CD1c-positive myeloid dendritic cell (primary cell): ENCODE data around the gene CHST13.

Experiments used
- DNase-seq: peaks from one replicate; pipeline ENCODE4 v3.0.0-alpha.2; 2016; ENCODE audit errors: extremely low spot score

CHST13 gene

DNA sequence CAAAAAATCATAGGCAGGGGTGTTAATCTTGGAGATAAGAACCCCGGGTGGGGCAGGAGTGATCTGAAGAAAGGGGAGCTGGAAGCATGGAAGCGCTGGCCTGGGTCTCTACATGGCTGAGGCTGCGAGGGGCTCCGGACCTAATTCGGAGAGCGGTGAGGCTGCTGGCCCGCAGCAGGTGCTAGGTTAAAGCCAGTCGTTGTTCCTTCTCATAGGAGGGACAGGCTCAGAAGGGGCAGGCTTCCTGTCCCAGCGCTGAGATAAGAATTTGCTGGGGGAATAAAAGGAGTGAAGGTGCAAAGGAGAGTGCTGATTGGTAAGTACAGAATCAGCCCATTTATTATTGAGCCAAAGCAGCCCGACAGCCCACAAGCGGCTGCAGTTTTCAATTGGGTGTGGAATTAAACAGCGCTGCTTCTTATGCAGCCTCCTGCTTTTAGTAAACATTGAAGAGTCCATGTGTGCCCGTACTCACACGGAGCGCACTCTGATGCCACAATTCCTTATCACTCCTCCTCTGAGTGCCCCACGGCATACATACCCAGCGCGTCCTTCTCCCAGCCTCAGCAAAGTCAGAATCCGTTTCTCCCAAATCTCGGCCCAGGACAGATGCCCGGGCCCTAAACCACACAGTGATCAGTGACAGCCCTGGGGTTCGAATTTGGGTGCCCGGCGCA, 17.1 kb downstream of the CHST13 start:
- DNase-seq, result no peak

DNA sequence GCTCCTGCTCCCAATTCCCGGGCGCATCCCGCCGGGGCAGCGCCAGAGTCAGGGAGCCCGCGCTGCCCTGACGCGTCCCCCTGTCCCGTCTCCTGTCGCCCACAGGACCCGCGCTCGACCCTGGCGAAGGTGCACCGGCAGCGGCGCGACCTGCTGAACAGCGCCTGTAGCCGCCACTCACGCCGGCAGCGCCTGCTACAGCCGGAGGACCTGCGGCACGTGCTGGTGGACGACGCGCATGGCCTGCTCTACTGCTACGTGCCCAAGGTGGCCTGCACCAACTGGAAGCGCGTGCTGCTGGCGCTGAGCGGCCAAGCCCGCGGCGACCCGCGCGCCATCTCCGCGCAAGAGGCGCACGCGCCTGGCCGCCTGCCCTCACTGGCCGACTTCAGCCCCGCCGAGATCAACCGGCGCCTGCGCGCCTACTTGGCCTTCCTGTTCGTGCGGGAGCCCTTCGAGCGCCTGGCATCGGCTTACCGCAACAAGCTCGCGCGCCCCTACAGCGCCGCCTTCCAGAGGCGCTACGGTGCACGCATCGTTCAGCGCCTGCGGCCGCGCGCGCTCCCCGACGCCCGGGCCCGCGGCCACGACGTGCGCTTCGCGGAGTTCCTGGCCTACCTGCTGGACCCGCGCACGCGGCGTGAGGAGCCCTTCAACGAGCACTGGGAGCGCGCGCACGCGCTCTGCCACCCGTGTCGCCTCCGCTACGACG, 17.8 kb downstream of the CHST13 start:
- DNase-seq, result no peak

DNA sequence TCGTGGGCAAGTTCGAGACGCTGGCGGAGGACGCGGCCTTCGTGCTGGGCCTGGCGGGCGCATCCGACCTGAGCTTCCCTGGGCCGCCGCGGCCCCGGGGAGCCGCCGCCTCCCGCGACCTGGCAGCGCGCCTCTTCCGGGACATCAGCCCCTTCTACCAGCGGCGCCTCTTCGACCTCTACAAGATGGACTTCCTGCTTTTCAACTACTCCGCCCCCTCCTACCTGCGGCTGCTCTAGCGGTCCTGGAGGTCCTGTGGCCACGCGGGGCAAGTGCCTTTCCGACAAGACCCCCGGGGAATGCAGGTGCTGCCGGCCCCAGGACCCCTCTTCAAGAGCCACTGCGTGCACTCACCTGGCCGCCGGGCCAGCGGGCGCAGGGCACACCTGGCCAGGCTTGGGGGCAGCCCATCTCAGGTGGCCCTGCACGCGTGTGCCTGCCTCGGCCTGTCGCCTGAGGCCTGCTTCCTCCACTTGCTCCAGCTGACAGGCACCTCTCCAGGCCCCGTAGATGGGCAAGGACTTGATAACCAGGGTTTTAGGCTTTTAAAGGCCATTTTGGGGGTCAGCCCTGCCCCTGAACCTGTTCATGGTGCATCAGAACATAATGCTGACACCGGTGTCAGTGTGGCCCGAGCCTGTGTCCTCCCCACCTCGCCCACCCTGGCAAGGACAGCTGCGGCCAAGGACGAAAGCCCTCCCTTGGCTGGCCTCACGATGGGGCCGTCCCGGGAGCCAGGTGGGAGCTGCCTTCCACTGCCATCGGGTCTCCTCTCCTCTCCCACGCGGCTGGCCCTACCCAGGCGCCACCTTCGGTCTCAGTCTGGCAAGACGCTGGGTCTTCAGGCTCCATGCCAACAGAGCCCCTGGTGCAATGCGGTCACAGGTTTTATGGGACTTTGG, 18.6 kb downstream of the CHST13 start:
- no peak for DNase-seq

DNA sequence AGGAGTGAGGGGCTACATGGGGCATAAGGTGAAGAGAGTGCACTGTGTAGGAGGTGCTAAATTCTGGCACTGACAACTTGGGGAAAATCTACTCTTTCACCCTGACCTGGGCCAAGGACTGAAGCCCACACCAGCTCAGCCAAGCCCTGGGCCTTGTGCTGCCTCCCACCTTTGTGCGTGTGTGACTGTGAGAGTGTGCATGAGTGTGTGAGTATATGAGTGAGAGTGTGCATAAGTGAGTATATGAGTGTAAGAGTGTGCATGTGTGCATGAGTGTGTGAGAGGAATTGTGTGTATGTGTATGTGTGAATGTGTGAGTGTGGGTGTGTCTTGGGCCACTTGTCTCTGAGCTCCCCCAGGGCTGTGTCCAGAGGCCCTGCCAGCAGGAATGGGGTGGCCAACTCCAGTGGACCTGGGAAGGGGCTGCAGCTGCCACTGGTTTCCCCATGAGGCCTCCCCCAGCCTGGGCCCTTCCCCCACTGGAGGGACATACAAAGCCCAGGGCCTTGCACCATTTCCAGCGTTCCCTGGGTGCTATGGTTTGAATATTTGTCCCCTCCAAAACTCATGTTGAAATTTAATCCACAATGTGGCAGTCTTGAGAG, 19.6 kb downstream of the CHST13 start:
- DNase-seq, result no peak

DNA sequence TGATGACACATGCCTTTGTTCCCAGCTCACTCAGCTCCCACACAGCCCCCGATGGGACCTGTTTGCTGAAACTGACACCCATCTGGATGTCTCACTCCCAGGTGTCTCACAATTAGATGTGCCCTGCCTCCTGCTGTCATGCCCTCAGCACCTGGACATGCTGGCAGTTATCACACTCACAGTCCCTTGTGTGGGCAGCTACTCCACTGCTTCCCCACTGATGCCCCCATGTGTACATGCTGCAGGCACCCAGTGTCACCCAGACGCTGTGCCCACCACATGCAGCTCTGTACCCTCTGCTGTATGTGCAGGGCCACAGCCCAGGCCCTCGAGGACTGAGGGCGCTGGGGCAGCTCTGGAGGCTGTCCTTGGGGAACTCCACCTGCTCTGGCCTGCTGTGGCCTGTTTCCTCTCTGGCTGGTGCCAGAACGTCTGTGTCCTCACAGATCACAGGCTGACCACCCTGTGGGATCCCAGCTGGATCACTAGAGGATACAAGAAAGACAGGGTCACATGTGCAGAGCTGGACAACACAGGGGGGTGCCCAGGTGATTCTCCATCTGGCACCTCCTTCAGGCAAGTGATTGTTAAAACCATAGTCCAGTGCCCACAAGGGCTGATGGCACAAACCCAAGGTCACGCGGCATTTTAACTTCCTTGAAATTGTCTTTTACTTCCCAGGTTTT, 20.8 kb downstream of the CHST13 start:
- no peak for DNase-seq

DNA sequence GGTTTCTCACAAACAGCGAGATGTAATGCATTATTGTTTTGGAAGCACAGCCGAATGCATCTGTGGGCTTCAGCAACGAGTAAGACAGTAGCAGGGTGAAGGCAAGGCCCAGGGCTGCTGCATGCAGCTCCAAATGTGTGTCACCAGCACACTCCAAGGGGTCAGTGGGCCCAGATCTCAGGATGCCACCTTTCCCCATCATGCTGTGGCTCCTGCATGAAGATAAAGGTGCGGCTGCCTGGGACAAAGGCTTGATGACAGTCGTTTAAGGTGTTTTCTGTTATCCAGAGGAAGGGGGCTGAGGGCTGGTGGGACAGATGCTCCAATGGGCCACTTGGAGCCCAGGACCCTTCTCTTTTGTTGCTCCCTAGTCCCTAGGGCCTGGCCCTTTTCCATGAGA, 21.6 kb downstream of the CHST13 start:
- DNase-seq, result no peak

DNA sequence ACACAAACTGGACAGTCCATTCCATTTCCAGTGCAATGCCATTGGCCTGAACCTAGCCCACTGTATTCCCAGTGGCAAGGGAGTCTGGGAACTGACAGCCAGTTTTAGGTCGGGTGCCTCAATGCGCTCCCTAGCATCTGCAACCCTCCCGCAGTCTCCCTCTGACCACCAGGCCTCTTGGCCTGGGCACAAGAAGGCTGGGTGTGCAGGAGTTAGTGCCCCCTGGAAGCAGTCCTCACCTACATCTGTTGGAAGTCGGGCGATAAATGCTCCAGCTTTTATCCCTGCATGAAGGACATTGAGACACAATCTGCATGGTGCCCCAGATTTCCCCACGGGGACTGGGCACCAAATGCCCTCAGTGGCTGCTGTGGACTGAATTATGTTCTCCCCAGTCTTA, 22.1 kb downstream of the CHST13 start:
- no peak for DNase-seq

DNA sequence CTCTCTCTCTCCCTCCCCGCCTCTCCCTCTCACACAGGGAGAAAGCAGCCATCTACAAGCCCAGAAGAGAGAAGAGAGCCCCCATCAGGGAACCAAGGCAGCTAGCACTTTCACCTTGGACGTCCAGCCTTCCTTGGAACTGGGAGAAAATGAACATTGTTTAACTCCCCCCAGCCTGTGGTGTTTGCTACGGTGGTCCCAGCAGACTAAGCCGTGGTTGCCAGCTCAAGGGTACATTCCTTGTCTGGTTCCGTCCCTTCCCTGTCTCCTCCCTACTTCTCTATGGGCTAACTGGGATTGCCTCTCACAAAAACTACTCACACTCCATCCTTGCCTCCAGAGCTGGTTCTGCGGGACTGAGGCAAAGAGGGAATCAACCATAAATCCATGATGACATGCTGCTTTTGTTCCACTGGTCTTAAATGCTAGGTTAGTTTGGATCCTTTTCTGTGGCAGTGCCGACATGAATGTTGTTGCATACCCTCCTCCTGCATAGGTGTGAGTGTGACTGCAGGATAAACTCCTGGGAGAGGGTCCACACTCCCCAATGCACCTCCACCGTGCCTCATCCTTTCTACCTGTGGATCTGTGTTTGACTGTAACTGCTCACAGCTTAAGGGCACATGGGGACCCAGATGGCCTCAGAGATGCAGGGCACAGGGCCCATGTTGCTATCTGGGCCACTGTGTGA, 22.7 kb downstream of the CHST13 start:
- DNase-seq, result no peak

DNA sequence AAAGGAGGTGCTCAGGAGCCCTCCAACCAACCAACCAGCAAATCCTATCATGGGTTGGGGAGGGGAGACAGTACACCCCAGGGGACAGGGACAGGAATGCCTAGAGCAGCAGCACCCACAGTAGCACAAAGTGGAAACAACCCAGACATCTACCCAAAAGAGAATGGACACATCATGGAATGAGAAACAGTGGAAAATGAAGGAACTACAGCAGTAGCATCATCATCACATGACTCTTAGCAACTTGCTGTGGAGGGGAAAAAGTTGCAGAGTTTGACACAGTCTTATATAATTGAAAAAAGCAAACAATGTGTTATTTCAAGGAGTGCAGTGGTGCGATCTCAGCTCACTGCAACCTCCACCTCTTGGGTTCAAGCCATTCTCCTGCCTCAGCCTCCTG, 23.8 kb downstream of the CHST13 start:
- DNase-seq, result peak; percentile 41

DNA sequence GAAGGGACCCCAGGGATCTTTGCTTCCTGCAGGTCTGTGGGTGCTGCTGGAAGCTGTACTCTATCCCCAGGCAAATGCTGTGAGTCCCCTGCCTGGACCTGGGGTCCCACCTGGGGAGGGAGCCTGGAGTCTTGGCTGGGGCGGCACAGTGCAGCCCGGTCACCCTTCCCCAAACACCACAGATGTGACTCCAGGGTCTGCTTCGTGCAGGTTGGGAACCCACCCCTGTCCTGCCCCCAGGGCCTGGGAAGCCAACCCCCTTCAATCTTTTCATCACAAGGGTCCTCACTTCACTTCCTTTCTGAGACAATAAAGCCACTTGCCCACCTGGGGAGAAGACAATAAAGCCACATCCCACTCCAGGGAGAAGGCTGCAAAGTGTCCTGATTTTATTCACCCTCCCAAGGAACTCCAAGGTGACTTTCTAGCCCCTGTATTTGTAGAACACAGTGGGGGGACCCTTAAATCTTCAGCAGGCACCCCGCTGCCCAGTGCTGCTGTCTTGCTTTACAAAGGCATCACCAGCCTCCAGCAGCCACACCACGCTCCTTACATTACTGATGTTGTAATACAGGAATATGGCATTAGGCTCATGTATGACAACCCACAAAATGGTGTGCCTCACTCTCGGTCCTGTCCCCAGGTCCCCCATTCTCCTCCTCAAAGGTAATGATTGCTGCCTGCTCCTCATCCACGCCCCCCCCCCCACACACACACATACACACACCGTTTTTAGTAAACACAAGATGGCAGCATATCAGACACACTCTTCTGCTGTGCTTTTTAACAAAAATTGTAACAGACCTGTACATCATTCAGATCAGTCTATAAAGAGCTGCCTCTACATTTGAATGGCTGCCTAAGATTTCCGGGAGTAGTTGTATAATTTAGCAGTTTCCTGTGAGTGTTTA, 24.9 kb downstream of the CHST13 start:
- no peak for DNase-seq

DNA sequence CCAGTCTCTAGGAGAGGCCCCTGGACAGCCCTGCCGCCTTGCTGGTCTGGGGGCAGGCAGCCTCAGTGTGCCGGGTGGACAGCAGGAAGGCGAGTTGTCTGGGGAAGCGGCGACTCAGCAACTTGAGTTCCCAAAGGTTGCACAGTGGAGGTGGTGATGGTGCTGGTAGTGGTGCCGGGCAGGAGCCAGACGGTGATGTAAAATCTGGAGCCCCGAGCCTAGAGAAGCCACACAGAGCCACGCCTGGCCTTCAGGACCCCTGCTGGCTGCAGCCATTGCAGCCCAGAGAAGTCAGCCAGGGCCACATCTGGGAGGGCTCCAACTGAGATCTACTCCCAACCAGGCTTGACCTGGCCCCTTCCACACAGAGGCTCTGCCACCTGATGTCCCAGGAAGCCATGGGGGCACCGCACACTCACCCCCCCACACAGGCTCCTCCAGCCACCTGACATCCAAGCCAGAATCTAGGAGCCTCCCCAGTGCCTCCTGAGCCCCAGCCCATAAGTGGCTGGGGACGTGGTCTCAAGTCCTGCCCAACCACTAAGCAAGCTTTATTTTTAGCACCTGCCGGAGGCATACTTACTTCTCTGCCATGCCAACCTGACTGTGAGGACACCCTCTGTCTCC, 26.0 kb downstream of the CHST13 start:
- no peak for DNase-seq

DNA sequence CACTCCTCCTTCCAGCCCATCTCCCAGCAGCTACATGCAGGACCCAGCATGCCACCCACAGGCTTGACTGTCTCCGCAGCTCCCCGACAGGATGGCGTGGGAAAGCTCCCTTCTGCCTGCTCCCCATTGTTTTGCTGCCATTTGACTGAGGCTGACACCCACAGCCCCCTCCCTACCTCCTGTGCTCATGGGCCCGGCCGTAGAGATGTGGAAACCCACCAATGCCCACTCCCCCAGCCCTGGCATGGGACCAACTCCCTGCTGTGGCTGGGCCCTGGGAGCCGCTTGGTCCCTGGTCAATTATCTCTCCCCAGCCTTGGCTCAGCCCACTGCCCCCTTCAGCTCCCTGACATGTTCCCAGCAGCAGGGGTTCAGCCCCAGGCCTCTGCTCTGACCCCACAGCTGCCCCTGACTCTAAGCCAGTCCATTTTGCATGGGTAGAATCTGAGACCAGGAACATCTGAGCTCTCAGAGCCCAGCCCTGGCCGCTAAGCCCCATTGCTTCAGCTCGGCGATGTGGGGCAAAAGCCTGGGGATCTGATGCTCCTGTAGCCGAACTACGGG, 26.6 kb downstream of the CHST13 start:
- DNase-seq, result no peak

DNA sequence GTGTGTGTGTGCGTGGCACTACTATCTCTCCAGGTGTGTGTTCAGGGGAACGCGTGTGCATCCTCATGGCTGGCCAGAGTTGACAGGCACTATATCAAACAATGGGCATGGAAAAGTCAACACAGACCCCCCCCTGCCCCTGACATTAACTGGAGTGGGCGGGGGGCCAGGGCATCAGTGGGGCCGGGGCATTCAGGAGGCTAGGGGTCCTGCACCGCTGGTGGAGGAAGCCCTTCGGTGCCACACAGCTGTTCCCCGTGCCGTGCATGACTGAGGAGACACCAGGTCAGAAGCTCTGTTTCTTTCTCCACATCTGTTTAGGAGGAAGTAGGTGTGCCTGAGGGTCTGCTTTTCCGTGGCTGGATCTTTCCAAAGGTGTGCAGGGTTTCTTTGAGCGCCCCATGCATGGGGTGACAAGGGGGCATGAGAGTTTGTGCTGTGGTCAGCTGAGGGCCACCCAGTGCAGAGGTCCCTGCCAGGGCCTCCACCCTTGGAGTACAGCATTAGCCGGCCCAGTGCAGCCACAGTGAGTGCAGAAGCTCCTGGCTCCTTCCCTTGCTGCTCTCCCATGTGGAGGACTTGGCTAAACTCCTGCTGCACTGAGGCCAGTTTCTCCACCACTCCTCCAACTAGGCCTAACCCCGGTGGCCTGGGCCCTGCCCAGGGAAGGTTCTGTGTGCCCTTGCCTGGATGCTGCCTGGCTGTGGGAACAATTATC, 27.3 kb downstream of the CHST13 start:
- DNase-seq, result no peak

DNA sequence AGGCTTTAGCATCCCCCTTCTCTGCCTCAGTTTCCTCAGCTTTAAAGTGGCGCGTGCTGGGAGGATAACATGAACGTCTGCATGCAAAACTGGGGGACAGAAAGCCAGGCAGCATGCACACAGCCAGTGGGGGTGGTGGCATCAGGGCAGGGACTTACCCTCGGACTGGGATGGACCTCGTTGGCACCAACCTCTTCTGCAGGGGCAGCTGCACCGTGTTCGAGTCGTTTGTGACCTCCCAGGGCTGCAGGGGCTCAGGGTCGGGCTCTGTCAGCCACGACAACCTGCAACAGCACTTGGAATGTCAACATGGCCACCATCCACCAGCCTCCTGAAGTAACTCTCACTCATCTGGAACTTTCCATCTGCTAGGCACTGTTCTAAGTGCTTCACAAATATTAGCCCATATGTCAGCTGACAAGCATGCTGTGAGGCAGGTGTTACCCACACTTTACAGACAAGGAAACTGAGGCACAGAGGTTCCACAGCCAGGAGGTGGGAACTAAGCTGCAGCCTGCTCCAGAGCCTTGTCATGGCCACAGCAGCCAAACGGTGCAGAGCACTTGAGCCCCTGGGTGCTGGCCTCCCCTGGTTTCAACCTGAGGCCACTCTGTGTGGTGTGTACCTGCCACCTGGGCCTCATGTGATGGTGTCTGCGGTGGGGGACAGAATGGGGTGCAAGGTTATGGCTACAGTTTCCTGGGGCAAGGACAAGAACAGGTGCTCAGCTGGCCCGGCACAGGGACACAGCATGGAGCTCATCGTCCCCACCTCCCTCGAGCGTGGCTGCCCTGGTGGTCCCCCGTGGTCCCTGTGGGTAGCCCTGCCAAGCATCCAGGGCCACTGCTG, 28.1 kb downstream of the CHST13 start:
- DNase-seq, result no peak

DNA sequence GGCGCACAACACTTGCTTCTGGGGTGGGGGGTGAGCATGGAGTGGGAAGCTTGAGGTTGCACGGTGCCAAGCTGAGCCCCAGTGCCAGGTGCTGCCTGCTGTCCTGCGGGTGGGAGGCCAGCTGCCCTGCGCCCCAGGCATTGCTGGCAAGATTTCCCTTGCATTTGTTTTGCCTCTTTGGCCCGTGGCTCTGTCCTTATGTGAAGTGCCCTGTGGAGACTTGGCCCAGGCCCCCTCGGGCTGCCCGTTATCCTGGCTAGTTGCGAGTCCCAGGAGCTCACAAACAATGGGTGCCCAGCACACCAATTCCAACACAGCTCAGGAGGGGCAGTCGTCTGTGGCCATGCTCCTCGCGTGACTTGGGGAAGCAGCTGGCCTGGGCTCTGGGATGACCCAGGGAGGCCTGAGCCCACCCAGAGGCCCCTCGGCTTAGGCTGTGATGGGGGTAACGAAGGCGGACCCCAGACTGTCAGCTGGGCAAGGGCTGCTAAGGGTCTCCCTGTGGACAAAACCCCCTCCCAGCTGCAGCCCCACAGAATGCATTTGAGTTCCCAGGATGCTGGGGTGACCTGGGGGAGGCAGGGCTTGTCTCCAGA, 28.8 kb downstream of the CHST13 start:
- DNase-seq, result no peak

DNA sequence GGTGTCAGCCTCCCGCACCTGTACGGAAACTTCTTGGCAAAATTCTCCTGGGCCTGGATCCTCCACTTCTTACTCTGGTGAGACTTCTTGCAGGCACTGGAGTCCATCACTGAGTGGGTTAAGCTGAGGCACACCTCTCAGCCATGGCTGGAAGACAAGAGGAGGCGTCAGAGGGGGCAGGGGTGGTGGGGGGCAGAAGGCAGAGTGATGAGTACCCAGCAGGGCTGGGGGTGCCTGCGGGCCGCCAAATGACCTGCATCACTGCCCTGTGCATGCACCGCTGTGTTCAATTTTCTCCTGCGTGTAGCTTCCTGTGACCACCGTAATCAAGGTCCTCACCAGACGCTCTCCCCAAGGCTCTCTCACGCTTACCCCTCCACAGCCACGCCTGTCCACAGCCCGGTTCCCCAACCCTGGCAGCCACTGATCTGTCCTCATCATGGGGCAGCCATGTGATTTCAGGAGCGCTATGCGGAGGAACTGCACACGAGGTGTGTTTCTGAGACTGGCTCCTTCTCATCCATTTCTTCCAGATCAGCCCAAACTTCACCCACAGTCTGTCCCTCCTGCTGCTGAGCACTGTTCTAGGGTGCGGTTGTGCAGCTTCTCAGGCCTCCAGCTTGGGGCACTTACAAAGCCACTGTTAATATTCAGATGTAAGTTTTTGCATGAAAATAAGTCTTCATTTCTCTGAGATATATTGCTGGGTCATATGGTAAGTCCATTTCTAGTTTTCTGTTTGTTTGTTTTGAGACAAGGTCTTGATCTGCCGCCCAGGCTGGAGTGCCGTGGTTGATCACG, 29.5 kb downstream of the CHST13 start:
- DNase-seq, result no peak
